ENCODE results near the gene SMARCC2. TPM values are rescaled to one million over a fixed set of nuclear protein-coding genes. Genes with fewer than 3 reads are reported as not detected.

SMARCC2 gene
- total and polyA plus RNA-seq, 9 of the 15 experiments (the other 6 are each of a cell fraction or from before 2014, with no cell fraction given): 11.9 to 86.0 (median 36.6) TPM

GRCh38 chr12:56130876-56131275 is 58.4 kb downstream of the SMARCC2 start (continued):
- TF ChIP-seq ELK3 (CRISPR knock-in tag; IDR thresholded peaks at IDR 0.05) (no peak), RFX1 (IDR thresholded peaks at IDR 0.05) (no peak), NR3C1 (CRISPR knock-in tag; IDR thresholded peaks at IDR 0.05) (no peak), ZKSCAN3 (CRISPR knock-in tag; IDR thresholded peaks at IDR 0.05) (no peak), STAT5A (IDR thresholded peaks at IDR 0.05; ENCODE audit: borderline replicate concordance, low read length) (no peak), HINFP (tag; conservative IDR thresholded peaks at IDR 0.05; ENCODE audit: low read depth) (no peak)

GRCh38 chr12:56129942-56130495 is 59.3 kb downstream of the SMARCC2 start:
- 59% methylated on average over 13 of the region's 22 CpGs for WGBS (ENCODE audit: insufficient coverage, low coverage, missing lambda C conversion rate)
- no peak for FAIRE-seq
- no peak for ATAC-seq
- peak overlapping the region; percentile 93 for H3K27ac ChIP-seq (ENCODE audit: extremely low read depth, low read depth, low read length)
- in situ Hi-C loops (cut with MboI): loop anchor here (5.0 to 10.0 kb wide), 2 partner anchors 57 to 335 kb away; partner anchors contain the start of genes SMARCC2 and SPRYD4
- peak overlapping the region; percentile 92 for H3K4me3 ChIP-seq
- H3K4me1 ChIP-seq (replicated peaks in 1 of 2; ENCODE audit: control insufficient read depth in 2 of 2, insufficient read depth in 2 of 2, low read length in 2 of 2): peaks cover 27 to 31% of the 10 kb centered on the region in 2 experiments; a peak in 4 of 5 replicates
- intact Hi-C loops (cut with micrococcal nuclease): no loop called here
- no peaks in the 10 kb centered on the region for H3K9me3 ChIP-seq (replicated peaks; ENCODE audit: control insufficient read depth, insufficient read depth, low read depth, low read length)
- H3K4me2 ChIP-seq (ENCODE audit: insufficient read depth, low read length): peak overlapping the region; percentile 98
- CTCF ChIA-PET (ENCODE audit: low intra/inter-chr PET ratio): no interaction called here
- H3K36me3 ChIP-seq (ENCODE audit: control insufficient read depth, insufficient read depth, low read length): peaks cover 55% of the 10 kb centered on the region
- peak overlapping the region; percentile 78 to 96; a peak in 3 of 4 replicates for H3K9ac ChIP-seq (ENCODE audit: insufficient read depth in 1 of 2, low read depth in 2 of 2, low read length in 2 of 2)
- peaks cover 5% of the 10 kb centered on the region for H4K20me1 ChIP-seq (replicated peaks; ENCODE audit: control insufficient read depth, insufficient read depth, low read length)
- H3K9me1 ChIP-seq (ENCODE audit: control insufficient read depth, insufficient read depth, low read length): peaks cover 6% of the 10 kb centered on the region
- no peak overlapping the region for H2AFZ ChIP-seq (ENCODE audit: low read depth, low read length)
- POLR2A ChIA-PET: interaction anchor here (0.7 to 5.6 kb wide), 6 partner anchors 12 to 1745 kb away, joined by 3 to 85 read pairs (median 6); partner anchors contain the start of genes MYL6, PA2G4, RPL41 and SMARCC2
- DNase-seq (ENCODE audit: extremely low read depth in 1 of 4, low spot score in 3 of 4): no peak
- no TSS peak for BruUV-seq (replicated peaks)
- peaks cover 60% of the 10 kb centered on the region for H3K79me2 ChIP-seq (ENCODE audit: control insufficient read depth, insufficient read depth, low read length)
- no peaks in the 10 kb centered on the region for H3K27me3 ChIP-seq (ENCODE audit: control insufficient read depth in 2 of 2, insufficient read depth in 2 of 2, low read length in 2 of 2)
- TF ChIP-seq TFAP4 (CRISPR knock-in tag; IDR thresholded peaks at IDR 0.05; ENCODE audit: borderline replicate concordance): no peak
- peak; percentile 44 for TF ChIP-seq KDM5B (IDR thresholded peaks at IDR 0.05; ENCODE audit: insufficient replicate concordance, low read depth, low read length)
- TF ChIP-seq HDAC8 (tag; IDR thresholded peaks at IDR 0.05): no peak
- TF ChIP-seq ZC3H8 (IDR thresholded peaks at IDR 0.05): no peak
- TF ChIP-seq STAG1 (CRISPR knock-in tag; IDR thresholded peaks at IDR 0.05; ENCODE audit: borderline replicate concordance): 0 out of 2 replicates have a peak, but pooled peaks have one; percentile 27
- TF ChIP-seq TRIM24 (IDR thresholded peaks at IDR 0.05): no peak
- no peak for TF ChIP-seq PHB2 (IDR thresholded peaks at IDR 0.05; ENCODE audit: low read depth)
- TF ChIP-seq MXI1 (IDR thresholded peaks at IDR 0.05; ENCODE audit: low read depth, low read length): no peak
- TF ChIP-seq MTA3 (IDR thresholded peaks at IDR 0.05; ENCODE audit: borderline replicate concordance): no peak
- TF ChIP-seq MEIS2 (IDR thresholded peaks at IDR 0.05; ENCODE audit: partially characterized antibody): no peak
- TF ChIP-seq FOXO4 (CRISPR knock-in tag; IDR thresholded peaks at IDR 0.05): no peak
- no peak for TF ChIP-seq CHCHD3 (CRISPR knock-in tag; IDR thresholded peaks at IDR 0.05)

Measured in K562 (cell line).